ENCODE data around the gene CLPTM1. TPM values are rescaled to one million over a fixed set of nuclear protein-coding genes. Genes with fewer than 3 reads are reported as not detected.

CLPTM1 gene
- total RNA-seq, result 100 to 1,000 TPM in 1 of 2 donors, 10 to 100 TPM in 1; 98.6 to 165 TPM

- TF ChIP-seq CTCF (IDR thresholded peaks at IDR 0.05), result no peak
- Histone ChIP-seq H3K36me3 (no peaks in the 10 kb centered on the region), H3K27ac (peak within 1 kb of the TSS; percentile 95), H3K27me3 (no peaks in the 10 kb centered on the region), H3K9me3 (no peaks in the 10 kb centered on the region), H3K4me3 (peak within 1 kb of the TSS; percentile 100), H3K9ac (ENCODE audit: low read depth in 2 of 2, low read length in 2 of 2) (peak within 1 kb of the TSS; percentile 94 to 95), H3K4me1 (peaks cover 20% of the 10 kb centered on the region)
- intact Hi-C loops (cut with DNase I), result no loop called here
- DNase-seq, result peak; percentile 97
Observed at GRCh38 chr19:44954649-44955504, at the start of gene CLPTM1. Gene CLPTM1 (plus strand): TSS chr19:44955380. CDS start chr19:44955396, 16 bp downstream.

GRCh38 chr19:44905437-44906160, 49.6 kb upstream of the CLPTM1 start, which contains the start of gene APOE:
Gene APOE (plus strand): TSS chr19:44905796. CDS start chr19:44906625, 829 bp downstream.
- no peak within 1 kb of the TSS for H3K27ac ChIP-seq

GRCh38 chr19:44907613-44908012, 47.6 kb upstream of the CLPTM1 start:
- no peak overlapping the region for H3K9ac ChIP-seq (ENCODE audit: low read depth in 2 of 2, low read length in 2 of 2)
- intact Hi-C loops (cut with DNase I), result no loop called here
- TF ChIP-seq CTCF (IDR thresholded peaks at IDR 0.05), result no peak

More at GRCh38 chr19:44905437-44906160, 49.6 kb upstream of the CLPTM1 start, which contains the start of gene APOE:
- Histone ChIP-seq H3K4me3 (peak within 1 kb of the TSS; percentile 14), H3K9ac (ENCODE audit: low read depth in 2 of 2, low read length in 2 of 2) (peak within 1 kb of the TSS; percentile 23 to 50), H3K4me1 (no peaks in the 10 kb centered on the region), H3K9me3 (no peaks in the 10 kb centered on the region), H3K36me3 (no peaks in the 10 kb centered on the region), H3K27me3 (peaks cover 8% of the 10 kb centered on the region)
- intact Hi-C loops (cut with DNase I), result no loop called here
- no peak for TF ChIP-seq CTCF (IDR thresholded peaks at IDR 0.05)
- DNase-seq, result no peak

GRCh38 chr19:44908074-44908835, 46.9 kb upstream of the CLPTM1 start:
- no peak overlapping the region for H3K9ac ChIP-seq (ENCODE audit: low read depth in 2 of 2, low read length in 2 of 2)
- no peaks in the 10 kb centered on the region for H3K36me3 ChIP-seq
- DNase-seq, result no peak
- H3K9me3 ChIP-seq, result no peaks in the 10 kb centered on the region
- TF ChIP-seq CTCF (IDR thresholded peaks at IDR 0.05), result no peak
- no peaks in the 10 kb centered on the region for H3K4me1 ChIP-seq
- intact Hi-C loops (cut with DNase I), result no loop called here
- H3K27me3 ChIP-seq, result peaks cover 8% of the 10 kb centered on the region
- H3K27ac ChIP-seq, result no peak overlapping the region
- no peak overlapping the region for H3K4me3 ChIP-seq

More at GRCh38 chr19:44907613-44908012, 47.6 kb upstream of the CLPTM1 start:
- no peak overlapping the region for H3K27ac ChIP-seq
- DNase-seq, result no peak
- peaks cover 8% of the 10 kb centered on the region for H3K27me3 ChIP-seq
- H3K4me3 ChIP-seq, result no peak overlapping the region
- no peaks in the 10 kb centered on the region for H3K36me3 ChIP-seq
- H3K9me3 ChIP-seq, result no peaks in the 10 kb centered on the region
- no peaks in the 10 kb centered on the region for H3K4me1 ChIP-seq

GRCh38 chr19:44908836-44909261, 46.3 kb upstream of the CLPTM1 start:
- no peaks in the 10 kb centered on the region for H3K4me1 ChIP-seq
- H3K9ac ChIP-seq (ENCODE audit: low read depth in 2 of 2, low read length in 2 of 2), result no peak overlapping the region
- no peak for TF ChIP-seq CTCF (IDR thresholded peaks at IDR 0.05)
- no peaks in the 10 kb centered on the region for H3K9me3 ChIP-seq
- H3K27me3 ChIP-seq, result peaks cover 8% of the 10 kb centered on the region
- no peak overlapping the region for H3K27ac ChIP-seq
- intact Hi-C loops (cut with DNase I), result no loop called here
- no peaks in the 10 kb centered on the region for H3K36me3 ChIP-seq
- no peak for DNase-seq
- no peak overlapping the region for H3K4me3 ChIP-seq
